K562 (cell line): ENCODE results near the gene PIK3CB. TPM values are rescaled to one million over a fixed set of nuclear protein-coding genes. Genes with fewer than 3 reads are reported as not detected.

Experiments used
- ASH1L ChIP-seq: fragments of 450-650 bp; IDR thresholded peaks from 2 replicates; pipeline ENCODE4 v1.6.1; 2018; ENCODE audit warnings: borderline replicate concordance, mild to moderate bottlenecking, low read depth; ENCODE audit not compliant: partially characterized antibody
- DDX20 ChIP-seq: fragments of 450-650 bp; IDR thresholded peaks from 2 replicates; pipeline ENCODE4 v1.6.1; 2016; ENCODE audit warnings: missing genetic modification characterization, low read depth, mild to moderate bottlenecking, missing compliant biosample characterization, moderate library complexity
- DNMT1 ChIP-seq: fragments of 450-650 bp; IDR thresholded peaks from 2 replicates; pipeline ENCODE4 v1.6.1; 2016; ENCODE audit warnings: antibody characterized with exemption, mild to moderate bottlenecking
- ETV1 ChIP-seq: fragments of 450-650 bp; conservative IDR thresholded peaks from 2 replicates; pipeline ENCODE4 v1.6.1; 2016; ENCODE audit warnings: missing genetic modification characterization, control low read depth, low read depth, missing compliant biosample characterization
- JUN ChIP-seq, 2 experiments: sonication (generic) in 1 of 2; formaldehyde crosslinking in 1 of 2; IDR thresholded peaks; 2 replicates each; pipeline versions ENCODE4 v1.6.1 to v1.8.0; 2012 to 2022; ENCODE audit warnings: borderline replicate concordance in 2 of 2, mild to moderate bottlenecking in 2 of 2, improper control_type of control experiment in 1 of 2, low read depth in 1 of 2, low read length in 1 of 2, missing genetic modification reagents in 1 of 2
- MEIS2 ChIP-seq: fragments of 450-650 bp; IDR thresholded peaks from 2 replicates; pipeline ENCODE4 v1.6.1; 2014; ENCODE audit warnings: mild to moderate bottlenecking; ENCODE audit not compliant: partially characterized antibody
- NBN ChIP-seq: fragments of 450-650 bp; IDR thresholded peaks from 2 replicates; pipeline ENCODE4 v1.6.1; 2016; ENCODE audit warnings: low read depth, mild to moderate bottlenecking
- NFATC3 ChIP-seq: fragments of 450-650 bp; IDR thresholded peaks from 2 replicates; pipeline ENCODE4 v1.6.1; 2017; ENCODE audit warnings: mild to moderate bottlenecking
- NRF1 ChIP-seq, 2 experiments: fragments of 450-650 bp; IDR thresholded peaks in 1 of 2; conservative IDR thresholded peaks in 1 of 2; 2 replicates each; pipeline ENCODE4 v1.6.1; 2014; ENCODE audit warnings: mild to moderate bottlenecking in 2 of 2
- SFPQ ChIP-seq: fragments of 200-400 bp; formaldehyde crosslinking; IDR thresholded peaks from 2 replicates; pipeline ENCODE4 v1.6.1; 2017; ENCODE audit warnings: mild to moderate bottlenecking, low read depth, low read length, moderate library complexity
- SMARCB1 ChIP-seq: IDR thresholded peaks from 2 replicates; pipeline ENCODE4 v1.6.1; 2011; ENCODE audit warnings: improper control_type of control experiment, low read depth; ENCODE audit not compliant: insufficient read length
- SUPT5H ChIP-seq: fragments of 450-650 bp; IDR thresholded peaks from 2 replicates; pipeline ENCODE4 v1.6.1; 2016
- TARDBP ChIP-seq: fragments of 450-650 bp; IDR thresholded peaks from 2 replicates; pipeline ENCODE4 v1.6.1; 2016
- TBL1XR1 ChIP-seq, 2 experiments: IDR thresholded peaks; 2 replicates each; pipeline ENCODE4 v1.6.1; 2012; ENCODE audit warnings: improper control_type of control experiment in 2 of 2, low read length in 2 of 2, mild to moderate bottlenecking in 1 of 2
- ZNF253 ChIP-seq: fragments of 250-450 bp; sonication (Bioruptor Pico); conservative IDR thresholded peaks from 2 replicates; pipeline ENCODE4 v1.6.1; 2021; ENCODE audit warnings: mild to moderate bottlenecking
- ZNF41 ChIP-seq: fragments of 250-450 bp; sonication (Bioruptor Pico); conservative IDR thresholded peaks from 2 replicates; pipeline ENCODE4 v1.4.0; 2020; ENCODE audit warnings: mild to moderate bottlenecking
- ZNF584 ChIP-seq: fragments of 200-800 bp; sonication (Bioruptor generic); IDR thresholded peaks from 2 replicates; pipeline ENCODE4 v1.6.1; 2016; ENCODE audit warnings: low read depth, mild to moderate bottlenecking, missing genetic modification characterization, missing compliant biosample characterization
- ZNF785 ChIP-seq: fragments of 250-450 bp; sonication (Bioruptor Pico); IDR thresholded peaks from 2 replicates; pipeline ENCODE4 v1.4.0; 2020; ENCODE audit warnings: mild to moderate bottlenecking
- polyA plus RNA-seq, 8 experiments: library from polyadenylated mRNA; depleted of rRNA in 4 of 8; stranded (reverse) in 5 of 8; unstranded in 3 of 8; fragments of >200 nt; fragmentation: Nextera tagmentation in 2 of 8; fragmentation: Illumina TruSeq in 1 of 8; extraction: Ambion mirVana in 2 of 8; extraction: Trizol in 1 of 8; gene quantifications; 2 replicates each; pipeline versions ENCODE4 v1.2.1 to v1.2.3, GENCODE V29; 2011 to 2014; ENCODE audit warnings: inconsistent platforms in 1 of 8, missing spikeins in 1 of 8
- total RNA-seq, 7 experiments: library from RNA; depleted of rRNA in 6 of 7; stranded (reverse); fragments of >200 nt in 6 of 7; fragmentation: Illumina TruSeq in 2 of 7; extraction: Trizol in 2 of 7; gene quantifications; 2 replicates each; pipeline versions ENCODE4 v1.2.1 to v1.2.3, GENCODE V29; 2011 to 2021; ENCODE audit warnings: low replicate concordance in 1 of 7
- TF ChIP-seq, protein P1 (sequence below), 2 experiments: fragments of 450-650 bp in 1 of 2; IDR thresholded peaks; 2 replicates each; pipeline ENCODE4 v1.6.1; 2011 to 2017; ENCODE audit warnings: low read depth in 2 of 2, antibody characterized with exemption in 1 of 2, borderline replicate concordance in 1 of 2, low read length in 1 of 2, mild to moderate bottlenecking in 1 of 2, mixed read lengths in 1 of 2; ENCODE audit not compliant: control insufficient read depth in 1 of 2
- TF ChIP-seq, protein P2 (sequence below), 2 experiments: IDR thresholded peaks; 2 replicates each; pipeline ENCODE4 v1.6.1; 2011; ENCODE audit warnings: borderline replicate concordance in 1 of 2, control low read depth in 1 of 2, low read depth in 1 of 2, low read length in 1 of 2, mild to moderate bottlenecking in 1 of 2, mixed read lengths in 1 of 2, moderate library complexity in 1 of 2; ENCODE audit not compliant: insufficient read depth in 1 of 2, insufficient read length in 1 of 2, poor library complexity in 1 of 2, severe bottlenecking in 1 of 2; ENCODE audit errors: extremely low read depth in 1 of 2

The PIK3CB gene
- total and polyA plus RNA-seq, 9 of the 15 experiments (the other 6 are each of a cell fraction or from before 2014, with no cell fraction given) = 15.3 to 62.6 (median 28.3) TPM

DNA sequence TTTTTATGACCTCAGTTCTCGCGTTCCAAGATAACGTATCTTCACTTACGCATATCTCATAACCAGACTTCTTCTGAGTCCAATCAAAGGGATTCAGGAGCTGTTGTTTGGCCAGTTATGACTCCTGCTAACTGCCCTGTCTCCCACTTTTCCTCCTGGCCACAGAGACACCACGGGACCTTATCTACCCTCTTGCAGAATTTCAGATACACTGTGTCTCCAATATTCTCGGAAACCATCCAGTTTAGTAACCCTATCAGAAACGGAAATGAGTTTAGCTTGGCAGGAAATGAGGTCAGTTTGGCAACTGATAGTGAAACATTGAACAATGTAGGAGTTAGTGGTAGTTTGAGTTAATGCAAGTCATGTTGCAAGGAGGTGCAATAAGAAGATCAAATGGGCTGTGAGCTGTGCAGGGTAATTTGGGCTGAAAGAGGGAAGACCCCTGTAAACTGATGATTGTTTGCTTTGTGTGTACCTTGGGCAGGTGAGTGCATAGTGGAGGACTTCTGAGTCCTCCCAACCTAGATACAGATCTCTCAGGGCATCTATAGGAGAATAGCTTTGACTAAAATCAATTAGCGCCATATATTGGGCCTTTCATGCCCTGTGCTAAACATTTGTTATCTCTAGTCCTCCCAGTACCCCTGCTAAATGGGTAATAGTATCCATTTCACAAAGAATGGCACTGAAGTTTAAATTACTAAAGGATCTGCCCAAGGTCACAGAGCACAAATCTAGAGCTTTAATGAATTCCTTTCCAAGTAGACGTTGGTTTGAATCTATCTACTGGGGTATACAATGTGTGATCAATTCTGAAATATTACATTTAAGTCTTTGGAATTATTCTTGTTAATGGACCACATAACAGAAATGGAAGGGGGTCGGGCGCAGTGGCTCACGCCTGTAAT lies 41.3 kb upstream of the PIK3CB start (continued):
- TF ChIP-seq JUN (IDR thresholded peaks at IDR 0.05; ENCODE audit: borderline replicate concordance, low read depth, low read length) (peak; percentile 83), JUN (CRISPR knock-in tag; IDR thresholded peaks at IDR 0.05; ENCODE audit: borderline replicate concordance) (peak; percentile 93; the same call in 1 of the 2 replicates), ZNF785 (CRISPR knock-in tag) (no peak), NFATC3 (no peak; the same call in 1 of the 2 replicates), ZNF584 (CRISPR knock-in tag) (peak; percentile 97), ZNF253 (no peak), SUPT5H (peak; percentile 53), SMARCB1 (no peak), MEIS2 (peak; percentile 62), SFPQ (no peak), ZNF41 (CRISPR knock-in tag) (no peak), DDX20 (tag) (peak; percentile 31), NRF1 (conservative IDR thresholded peaks at IDR 0.05 in 1 of 2, IDR thresholded peaks at IDR 0.05 in 1 of 2) (peak; percentile 66 to 69), TBL1XR1 (IDR thresholded peaks at IDR 0.05; ENCODE audit: low read length in 2 of 2) (peak in 1 of 2 experiments; percentile 98; a peak in 3 of 4 replicates), DNMT1 (no peak), TARDBP (peak; percentile 87; the same call in 1 of the 2 replicates), NBN (peak; percentile 97), ASH1L (no peak), ETV1 (tag) (peak; percentile 96)
- TF ChIP-seq, protein P1, sequence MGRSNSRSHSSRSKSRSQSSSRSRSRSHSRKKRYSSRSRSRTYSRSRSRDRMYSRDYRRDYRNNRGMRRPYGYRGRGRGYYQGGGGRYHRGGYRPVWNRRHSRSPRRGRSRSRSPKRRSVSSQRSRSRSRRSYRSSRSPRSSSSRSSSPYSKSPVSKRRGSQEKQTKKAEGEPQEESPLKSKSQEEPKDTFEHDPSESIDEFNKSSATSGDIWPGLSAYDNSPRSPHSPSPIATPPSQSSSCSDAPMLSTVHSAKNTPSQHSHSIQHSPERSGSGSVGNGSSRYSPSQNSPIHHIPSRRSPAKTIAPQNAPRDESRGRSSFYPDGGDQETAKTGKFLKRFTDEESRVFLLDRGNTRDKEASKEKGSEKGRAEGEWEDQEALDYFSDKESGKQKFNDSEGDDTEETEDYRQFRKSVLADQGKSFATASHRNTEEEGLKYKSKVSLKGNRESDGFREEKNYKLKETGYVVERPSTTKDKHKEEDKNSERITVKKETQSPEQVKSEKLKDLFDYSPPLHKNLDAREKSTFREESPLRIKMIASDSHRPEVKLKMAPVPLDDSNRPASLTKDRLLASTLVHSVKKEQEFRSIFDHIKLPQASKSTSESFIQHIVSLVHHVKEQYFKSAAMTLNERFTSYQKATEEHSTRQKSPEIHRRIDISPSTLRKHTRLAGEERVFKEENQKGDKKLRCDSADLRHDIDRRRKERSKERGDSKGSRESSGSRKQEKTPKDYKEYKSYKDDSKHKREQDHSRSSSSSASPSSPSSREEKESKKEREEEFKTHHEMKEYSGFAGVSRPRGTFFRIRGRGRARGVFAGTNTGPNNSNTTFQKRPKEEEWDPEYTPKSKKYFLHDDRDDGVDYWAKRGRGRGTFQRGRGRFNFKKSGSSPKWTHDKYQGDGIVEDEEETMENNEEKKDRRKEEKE (IDR thresholded peaks at IDR 0.05; ENCODE audit: borderline replicate concordance in 1 of 2, control insufficient read depth in 1 of 2, low read depth in 2 of 2, low read length in 1 of 2) = 0 out of 4 replicates have a peak, but pooled peaks of 1 of the 2 experiments have one; percentile 70
- TF ChIP-seq, protein P2, sequence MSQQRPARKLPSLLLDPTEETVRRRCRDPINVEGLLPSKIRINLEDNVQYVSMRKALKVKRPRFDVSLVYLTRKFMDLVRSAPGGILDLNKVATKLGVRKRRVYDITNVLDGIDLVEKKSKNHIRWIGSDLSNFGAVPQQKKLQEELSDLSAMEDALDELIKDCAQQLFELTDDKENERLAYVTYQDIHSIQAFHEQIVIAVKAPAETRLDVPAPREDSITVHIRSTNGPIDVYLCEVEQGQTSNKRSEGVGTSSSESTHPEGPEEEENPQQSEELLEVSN (IDR thresholded peaks at IDR 0.05; ENCODE audit: borderline replicate concordance in 1 of 2, extremely low read depth in 1 of 2, insufficient read depth in 1 of 2, insufficient read length in 1 of 2, low read depth in 1 of 2, low read length in 1 of 2, poor library complexity in 1 of 2, severe bottlenecking in 1 of 2) = no peak
